HG03159 (cell line): ENCODE results near the gene JOSD2.

Source experiments
- ATAC-seq: cut with Tn5 transposase; IDR thresholded peaks from one replicate; pipeline ENCODE4 v1.9.1; 2021; ENCODE audit warnings: mild to moderate bottlenecking, moderate library complexity; ENCODE audit not compliant: unreplicated experiment

The JOSD2 gene

DNA sequence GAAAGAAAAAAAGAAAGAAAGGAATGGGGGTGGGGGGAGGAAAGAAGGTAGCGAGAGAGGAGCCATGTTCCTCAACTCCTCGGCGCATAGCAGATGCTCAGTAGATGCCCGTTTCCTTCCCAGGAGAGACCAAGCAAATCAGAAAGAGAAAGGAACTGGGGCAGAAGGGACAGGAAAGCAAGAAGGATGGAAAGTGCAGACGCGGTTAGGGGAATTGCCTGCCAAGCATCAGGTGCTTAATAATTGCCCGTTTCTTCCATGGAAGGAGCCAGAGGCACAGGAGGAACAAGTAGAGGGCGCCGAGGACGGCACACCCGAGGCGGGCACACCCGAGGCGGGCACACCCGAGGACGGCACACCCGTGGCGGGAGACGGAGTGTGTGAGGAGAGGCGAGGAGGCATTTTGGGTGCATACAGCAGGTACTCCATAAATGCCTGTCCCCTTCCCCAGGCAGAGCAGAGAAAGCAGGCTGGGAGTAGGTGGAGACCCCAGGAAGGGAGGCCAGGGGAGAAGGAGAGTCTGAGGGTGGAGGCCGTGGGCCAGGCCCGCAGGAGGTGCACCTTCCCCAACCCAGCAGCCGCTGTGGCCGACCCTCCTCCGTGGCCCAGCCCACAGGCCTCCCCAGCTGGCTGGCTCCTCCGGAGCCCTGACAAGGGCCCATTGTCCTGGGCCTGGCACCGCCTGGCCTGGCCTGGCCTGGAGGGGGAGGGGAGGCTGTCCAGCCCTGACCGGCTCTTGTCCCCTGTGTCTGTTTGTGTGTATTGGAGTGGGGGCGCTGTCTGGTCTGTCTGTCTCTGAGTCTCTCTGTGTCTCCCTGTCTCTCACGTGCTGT, 14.6 kb downstream of the JOSD2 start:
- no peak for ATAC-seq

- ATAC-seq = no peak
Measured at GRCh38 chr19:50495020-50495531, 15.9 kb downstream of the JOSD2 start.

GRCh38 chr19:50494186-50495019, 16.6 kb downstream of the JOSD2 start:
- ATAC-seq = no peak

GRCh38 chr19:50493171-50493570, 17.8 kb downstream of the JOSD2 start:
- no peak for ATAC-seq

GRCh38 chr19:50492303-50493052, 18.5 kb downstream of the JOSD2 start:
- ATAC-seq = no peak

DNA sequence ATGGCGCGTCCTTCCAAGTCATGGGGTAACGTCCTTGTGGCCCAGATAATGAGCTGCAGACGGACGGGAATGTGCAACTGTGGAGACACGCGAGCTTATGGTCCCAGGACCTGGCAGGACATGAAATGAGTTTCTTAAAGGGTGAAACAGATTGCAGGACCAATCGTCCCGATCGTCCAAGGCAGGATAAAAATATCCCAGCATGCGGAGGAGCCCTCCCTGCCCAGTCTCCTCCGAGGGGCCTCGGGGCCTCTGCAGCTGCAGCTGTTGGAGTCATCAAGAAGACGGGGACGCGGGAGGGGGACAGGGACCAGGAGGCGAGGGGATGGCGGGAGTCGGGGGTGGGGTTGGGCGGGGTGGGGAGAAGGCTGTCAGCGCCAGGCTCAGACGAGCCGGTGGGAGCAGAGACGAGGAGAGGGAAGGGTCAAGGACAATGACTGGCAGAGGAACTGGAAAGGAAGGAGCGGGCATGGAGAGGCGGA, 20.0 kb downstream of the JOSD2 start:
- ATAC-seq = no peak

- no peak for ATAC-seq
Measured at GRCh38 chr19:50490411-50490811, 20.6 kb downstream of the JOSD2 start.

GRCh38 chr19:50489461-50490011, 21.5 kb downstream of the JOSD2 start:
- ATAC-seq = no peak

GRCh38 chr19:50488389-50489194, 22.4 kb downstream of the JOSD2 start:
- ATAC-seq = no peak

DNA sequence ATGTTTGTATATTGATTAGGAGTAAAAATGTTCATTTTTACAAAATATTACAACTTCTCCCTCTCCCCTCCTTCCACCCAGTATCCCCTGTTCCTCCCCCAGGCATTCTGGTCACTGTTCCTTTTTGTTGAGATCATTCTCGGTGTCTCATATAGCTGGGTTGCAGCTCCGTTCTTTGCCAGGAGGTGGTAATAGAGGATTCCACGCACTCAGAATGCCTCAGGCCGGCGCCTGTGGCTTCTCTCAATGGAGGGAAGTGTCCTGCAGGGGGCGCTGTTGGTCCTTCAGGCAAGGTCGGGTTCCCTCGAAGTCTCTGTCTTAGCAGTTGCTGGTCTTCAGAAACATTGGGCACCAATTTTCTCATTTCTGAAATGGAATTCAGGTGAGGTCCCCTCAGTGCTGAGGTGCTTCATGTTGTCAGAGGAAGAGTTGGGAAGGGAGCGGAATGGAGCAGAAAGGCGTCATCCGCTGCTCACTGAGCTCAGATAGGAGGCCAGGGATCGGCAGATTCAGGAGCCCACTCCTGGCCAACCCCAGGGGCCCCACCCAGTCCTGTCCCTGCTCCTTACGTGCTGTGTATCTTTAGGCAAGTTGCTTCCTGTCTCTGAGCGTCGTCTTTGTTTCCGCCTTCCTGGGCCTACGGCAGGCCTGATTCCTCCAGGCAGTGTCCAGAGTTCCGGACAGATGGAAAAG, 24.0 kb downstream of the JOSD2 start:
- ATAC-seq = no peak

GRCh38 chr19:50485284-50485955, 25.6 kb downstream of the JOSD2 start:
- ATAC-seq = no peak

DNA sequence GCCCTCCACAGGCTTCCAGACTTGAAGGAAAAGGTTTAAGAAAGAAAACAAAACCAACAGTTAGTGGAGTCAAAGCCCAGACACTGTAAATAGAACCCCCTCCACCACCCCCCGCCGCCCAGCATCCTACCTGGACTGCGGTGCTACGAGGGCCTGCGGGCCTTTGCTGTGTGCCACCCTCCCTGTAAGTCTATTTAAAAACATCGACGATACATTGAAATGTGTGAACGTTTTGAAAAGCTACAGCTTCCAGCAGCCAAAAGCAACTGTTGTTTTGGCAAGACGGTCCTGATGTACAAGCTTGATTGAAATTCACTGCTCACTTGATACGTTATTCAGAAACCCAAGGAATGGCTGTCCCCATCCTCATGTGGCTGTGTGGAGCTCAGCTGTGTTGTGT, 28.1 kb downstream of the JOSD2 start:
- no peak for ATAC-seq

GRCh38 chr19:50482271-50482855, 28.6 kb downstream of the JOSD2 start:
- no peak for ATAC-seq

DNA sequence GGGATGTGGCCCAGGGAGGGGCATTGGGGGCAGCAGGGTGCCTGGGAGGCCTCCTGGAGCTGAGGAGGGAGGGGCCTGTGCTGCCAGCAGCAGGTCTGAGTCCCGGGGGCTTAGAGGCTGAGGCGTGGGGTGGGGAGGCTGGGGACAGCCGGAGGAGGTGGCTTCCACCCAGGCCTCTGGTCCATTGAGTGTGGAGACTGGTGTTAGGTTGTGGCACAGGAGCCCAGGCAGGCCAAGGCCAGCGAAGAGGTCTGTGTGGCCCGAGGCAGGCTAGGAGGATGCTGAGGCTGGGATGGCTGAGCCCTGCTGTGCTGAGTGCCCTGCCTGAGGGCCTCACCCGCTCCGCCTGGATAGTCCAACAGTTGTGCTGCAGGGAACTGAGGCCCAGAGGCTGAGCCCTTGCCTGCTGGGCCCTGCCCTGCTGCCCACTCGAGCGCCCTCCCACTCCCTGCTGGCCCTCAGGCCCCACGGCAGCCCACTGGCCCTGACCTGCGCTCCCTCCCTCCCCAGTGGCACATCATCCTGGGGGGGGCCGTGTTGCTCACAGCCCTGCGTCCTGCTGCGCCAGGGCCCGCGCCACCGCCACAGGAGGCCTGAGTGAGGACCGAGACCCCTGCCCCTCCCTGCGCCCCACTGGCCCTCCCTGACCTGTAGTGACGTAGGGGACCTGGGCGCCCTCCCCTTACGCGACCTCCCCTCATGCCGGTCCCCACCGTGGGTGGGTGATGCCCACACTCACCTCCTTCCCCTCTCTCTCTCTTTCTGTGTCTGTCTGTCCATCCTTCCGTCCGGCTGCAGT, 29.4 kb downstream of the JOSD2 start:
- ATAC-seq = no peak

GRCh38 chr19:50480281-50481111, 30.5 kb downstream of the JOSD2 start:
- no peak for ATAC-seq

- ATAC-seq = no peak
Measured at GRCh38 chr19:50479761-50480251, 31.2 kb downstream of the JOSD2 start.
